Vagina (tissue), 2 donors: Measurements from ENCODE around the gene IGSF3.

Experiments used
- POLR2AphosphoS5 ChIP-seq, 2 donors: sonication (generic); formaldehyde crosslinking; IDR thresholded peaks; one replicate each; pipeline ENCODE4 v1.9.0; 2017; ENCODE audit warnings: antibody characterized with exemption in 2 of 2, mild to moderate bottlenecking in 2 of 2, low read depth in 1 of 2; ENCODE audit not compliant: insufficient read depth in 1 of 2
- TF ChIP-seq, protein P1 (sequence below), 3 experiments: fragments of 450-650 bp in 2 of 3; fragments of 200-600 bp in 1 of 3; sonication (generic) in 1 of 3; IDR thresholded peaks; one replicate each; pipeline ENCODE4 v1.5.1; 2017 to 2019; ENCODE audit warnings: antibody characterized with exemption in 3 of 3, mild to moderate bottlenecking in 2 of 3, moderate library complexity in 2 of 3

DNA sequence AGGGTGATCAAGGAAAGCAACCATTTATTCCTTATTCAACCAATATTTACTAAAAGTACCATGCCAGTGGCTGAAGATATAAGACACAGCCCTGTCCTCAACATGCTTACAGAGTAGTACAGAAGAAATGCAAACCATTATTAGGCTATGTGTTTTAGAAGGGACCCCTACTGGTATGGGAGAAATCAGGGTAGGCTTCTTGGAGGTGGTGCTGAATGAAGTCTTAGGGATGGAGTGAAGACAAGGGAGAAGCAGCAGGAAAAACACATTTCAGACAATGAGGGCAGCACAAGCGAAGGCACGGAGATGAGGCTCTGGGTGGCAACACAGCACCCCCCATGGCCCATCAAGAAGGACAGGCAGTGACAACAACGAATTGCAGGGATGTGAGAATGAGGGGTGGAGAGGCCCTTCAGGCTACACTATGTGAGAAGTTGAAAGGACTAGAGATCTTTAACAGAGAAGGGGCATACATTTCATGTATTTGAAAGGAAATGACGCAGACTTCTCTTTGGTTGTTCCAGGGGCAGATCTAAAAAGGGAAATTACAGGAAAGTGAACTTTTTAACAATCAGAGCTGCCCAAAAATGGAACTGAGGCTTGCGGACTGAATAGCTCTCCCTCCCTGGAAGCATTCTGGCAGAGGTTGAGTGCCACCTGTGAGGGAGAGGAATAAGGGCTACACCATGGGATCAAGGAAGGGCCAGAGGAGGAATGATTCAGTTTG is 79.9 kb downstream of the IGSF3 start:
- TF ChIP-seq, protein P1, sequence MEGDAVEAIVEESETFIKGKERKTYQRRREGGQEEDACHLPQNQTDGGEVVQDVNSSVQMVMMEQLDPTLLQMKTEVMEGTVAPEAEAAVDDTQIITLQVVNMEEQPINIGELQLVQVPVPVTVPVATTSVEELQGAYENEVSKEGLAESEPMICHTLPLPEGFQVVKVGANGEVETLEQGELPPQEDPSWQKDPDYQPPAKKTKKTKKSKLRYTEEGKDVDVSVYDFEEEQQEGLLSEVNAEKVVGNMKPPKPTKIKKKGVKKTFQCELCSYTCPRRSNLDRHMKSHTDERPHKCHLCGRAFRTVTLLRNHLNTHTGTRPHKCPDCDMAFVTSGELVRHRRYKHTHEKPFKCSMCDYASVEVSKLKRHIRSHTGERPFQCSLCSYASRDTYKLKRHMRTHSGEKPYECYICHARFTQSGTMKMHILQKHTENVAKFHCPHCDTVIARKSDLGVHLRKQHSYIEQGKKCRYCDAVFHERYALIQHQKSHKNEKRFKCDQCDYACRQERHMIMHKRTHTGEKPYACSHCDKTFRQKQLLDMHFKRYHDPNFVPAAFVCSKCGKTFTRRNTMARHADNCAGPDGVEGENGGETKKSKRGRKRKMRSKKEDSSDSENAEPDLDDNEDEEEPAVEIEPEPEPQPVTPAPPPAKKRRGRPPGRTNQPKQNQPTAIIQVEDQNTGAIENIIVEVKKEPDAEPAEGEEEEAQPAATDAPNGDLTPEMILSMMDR (IDR thresholded peaks at IDR 0.05), result no peak
- TF ChIP-seq POLR2AphosphoS5 (IDR thresholded peaks at IDR 0.05; ENCODE audit: insufficient read depth in 1 of 2, low read depth in 1 of 2), result no peak
